Occipital lobe (tissue), 2 donors: Measurements from ENCODE around the gene ZGLP1. TPM values are rescaled to one million over a fixed set of nuclear protein-coding genes. Genes with fewer than 3 reads are reported as not detected.
A peak's percentile ranks its signal among the peaks of the same experiment; 100 is the strongest.
"Not testable (repeated sequence)": the region's sequence is repeated elsewhere in the genome, so short reads cannot be mapped to it uniquely, and the experiment has no call there.

Source experiments
- DNase-seq: peaks from one replicate; lab custom pipeline; 2025; lab: John Stamatoyannopoulos, UW
- total RNA-seq: library from RNA; depleted of rRNA; stranded (reverse); fragments of >200 nt; gene quantifications from one replicate; pipeline ENCODE4 v1.2.3, GENCODE V29; 2014

Gene ZGLP1
- 1.6 TPM for total RNA-seq

DNA sequence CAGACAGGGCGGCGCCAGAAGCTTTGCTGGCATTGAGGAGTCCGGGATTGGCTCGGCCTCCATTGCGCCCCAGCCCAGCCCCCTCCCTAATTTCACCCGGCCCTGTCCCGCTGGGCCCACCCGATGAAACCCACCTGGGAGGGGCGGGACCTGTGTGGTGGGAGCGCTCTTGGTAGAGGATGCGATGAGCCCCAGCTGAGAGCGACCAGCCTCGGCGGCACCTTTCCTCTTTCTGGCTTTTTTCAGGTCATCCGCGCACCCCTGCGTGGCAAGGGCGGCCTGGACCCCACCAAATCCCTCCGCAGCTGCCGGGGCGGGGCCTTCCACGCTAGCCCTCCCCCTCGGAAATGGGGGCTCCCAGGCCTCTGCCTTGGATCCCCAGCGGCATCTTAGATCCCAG is at the start of gene ZGLP1:
ZGLP1 (minus strand) TSS at position 393 of the 400 bp plus-strand sequence.
- DNase-seq, result no peak

DNA sequence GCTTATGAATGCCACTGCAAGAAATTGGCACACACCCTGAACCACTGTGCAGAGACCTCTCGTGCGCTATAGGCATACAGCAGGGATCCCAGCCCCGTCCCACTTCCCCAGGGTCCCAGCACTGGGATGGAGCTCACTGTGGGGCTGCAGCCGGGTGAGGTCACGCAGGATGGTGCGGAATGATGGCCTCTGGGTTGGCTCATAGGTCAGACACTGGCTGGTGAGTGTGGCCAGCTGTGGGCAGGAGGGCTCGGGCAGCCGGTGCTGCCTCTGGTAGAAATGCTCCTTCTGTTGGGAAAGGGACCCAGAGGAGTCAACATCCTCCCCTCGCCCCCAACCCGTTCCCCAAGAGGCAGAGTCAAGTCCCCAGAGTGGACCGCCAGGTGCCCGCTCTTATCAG is 46.8 kb upstream of the ZGLP1 start:
- no peak for DNase-seq

DNA sequence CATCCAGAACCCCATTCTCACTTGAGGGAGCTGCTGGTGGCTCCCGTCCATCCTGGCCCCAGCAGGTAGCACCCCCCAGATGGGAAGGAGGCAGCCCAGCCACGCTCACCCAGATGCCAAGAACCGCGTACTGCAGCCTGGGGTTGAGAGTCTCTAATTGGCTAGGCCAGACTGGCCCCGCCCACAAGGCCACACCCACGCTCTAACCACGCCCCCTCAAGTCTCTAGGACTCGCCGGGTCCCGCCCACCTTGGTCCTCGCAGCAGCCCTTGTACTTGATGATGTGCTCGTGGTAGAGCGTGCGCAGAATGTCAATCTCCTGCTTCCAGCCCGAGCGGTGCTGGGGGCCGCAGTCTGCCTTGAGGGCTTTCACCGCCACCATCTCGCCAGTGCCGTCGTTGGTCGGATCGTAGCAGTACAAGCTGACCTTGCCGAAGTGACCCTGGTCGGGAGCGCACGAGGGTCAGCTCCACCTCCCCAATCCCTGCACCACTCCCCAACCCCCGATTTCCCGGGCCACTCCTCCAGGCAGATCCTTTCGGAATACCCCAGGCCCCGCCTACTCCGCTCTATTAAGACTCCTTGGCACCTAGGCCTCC is 44.3 kb upstream of the ZGLP1 start:
- DNase-seq, result no peak

DNA sequence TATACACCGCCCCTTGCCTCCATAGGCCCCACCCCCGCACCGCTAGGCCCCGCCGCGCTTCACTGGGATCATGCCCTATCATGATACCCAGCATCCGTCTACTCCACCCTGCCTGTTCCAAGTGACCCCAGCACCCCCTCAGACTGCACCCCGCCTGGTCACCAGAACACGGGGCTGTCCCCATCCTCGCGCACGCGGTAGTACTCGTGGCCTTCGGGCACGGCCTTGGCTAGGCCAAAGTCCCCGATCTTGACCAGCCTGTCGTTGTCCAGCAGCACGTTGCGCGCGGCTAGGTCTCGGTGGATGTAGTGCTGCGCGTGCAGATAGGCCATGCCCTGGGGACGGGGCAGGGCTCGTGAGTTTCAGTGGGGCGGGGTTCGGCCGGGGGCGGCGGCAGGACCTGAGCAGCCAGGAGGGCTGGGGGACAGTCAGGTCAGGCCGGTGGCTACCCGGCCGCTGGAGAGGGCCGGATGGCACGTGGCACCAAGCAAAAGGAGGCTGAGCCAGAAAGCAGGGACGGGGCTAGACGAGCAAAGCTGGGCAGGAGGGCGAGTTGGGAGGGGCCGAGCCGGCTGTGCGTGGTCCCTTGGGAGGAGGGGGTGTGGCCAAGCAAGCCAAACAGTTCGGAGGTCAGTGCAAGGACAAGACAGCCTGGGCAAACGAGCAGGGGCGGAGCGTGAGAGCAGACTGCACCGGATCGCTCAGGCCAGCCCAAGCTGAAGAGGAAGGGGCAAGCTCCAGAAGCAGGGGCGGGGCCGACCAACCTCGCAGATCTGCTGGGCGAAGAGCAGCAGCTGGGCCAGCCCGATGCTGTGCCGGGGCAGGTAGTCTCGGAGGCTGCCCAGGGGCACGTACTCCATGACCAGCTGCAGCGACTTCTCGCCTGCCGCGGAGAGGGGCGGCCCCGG is 43.4 kb upstream of the ZGLP1 start:
- DNase-seq, result no peak

DNA sequence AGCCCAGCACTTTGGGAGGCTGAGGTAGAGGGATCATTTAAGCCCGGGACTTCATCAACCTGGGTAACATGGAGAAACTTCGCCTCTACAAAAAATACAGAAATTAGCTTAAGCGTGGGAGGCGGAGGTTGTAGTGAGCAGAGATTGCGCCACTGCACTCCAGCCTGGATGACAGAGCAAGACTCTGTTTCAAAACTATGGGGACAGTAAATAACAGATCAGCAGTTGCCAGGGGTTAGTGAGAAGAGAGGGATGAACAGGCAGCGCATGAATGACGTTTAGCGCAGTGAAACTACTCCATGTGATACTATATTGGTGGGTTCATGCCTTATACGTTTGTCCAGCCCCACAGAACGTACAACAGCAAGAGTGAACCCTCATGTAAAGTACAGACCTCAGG is 36.9 kb upstream of the ZGLP1 start:
- no peak for DNase-seq

DNA sequence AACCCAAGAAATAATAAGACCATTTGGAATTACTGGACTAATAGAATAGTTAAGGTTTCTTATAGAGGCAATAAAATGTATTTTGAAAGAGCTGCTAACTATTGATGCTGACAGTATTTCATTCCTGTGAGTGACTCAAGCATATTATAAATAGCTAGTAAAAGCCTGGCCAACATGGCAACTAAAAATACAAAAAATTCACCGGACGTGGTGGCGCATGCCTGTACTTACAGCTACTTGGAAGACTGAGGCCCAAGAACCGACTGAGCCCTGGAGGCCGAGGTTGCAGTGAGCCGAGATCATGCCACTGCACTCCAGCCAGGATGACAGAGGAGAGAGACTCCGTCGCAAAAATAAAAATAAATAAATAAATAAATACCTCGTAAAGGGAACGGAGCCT is 35.2 kb upstream of the ZGLP1 start:
- no peak for DNase-seq

DNA sequence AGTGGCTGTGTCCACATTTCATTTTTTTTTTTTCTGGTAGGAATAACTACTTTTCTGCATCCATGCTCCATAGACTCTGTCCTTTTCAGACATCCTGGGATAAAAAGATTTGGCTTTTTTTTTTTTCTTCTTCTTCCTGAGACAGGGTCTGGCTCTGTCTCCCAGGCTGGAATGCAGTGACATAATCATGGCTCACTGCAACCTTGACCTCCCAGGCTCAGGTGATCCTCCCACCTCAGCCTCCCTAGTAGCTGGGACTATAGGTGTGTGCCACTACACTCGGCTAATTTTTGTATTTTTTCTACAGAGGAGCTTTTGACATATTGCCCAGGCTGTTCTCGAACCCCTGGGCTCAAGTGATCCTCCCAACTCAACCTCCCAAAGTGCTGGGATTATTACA is 33.9 kb upstream of the ZGLP1 start:
- no peak for DNase-seq

DNA sequence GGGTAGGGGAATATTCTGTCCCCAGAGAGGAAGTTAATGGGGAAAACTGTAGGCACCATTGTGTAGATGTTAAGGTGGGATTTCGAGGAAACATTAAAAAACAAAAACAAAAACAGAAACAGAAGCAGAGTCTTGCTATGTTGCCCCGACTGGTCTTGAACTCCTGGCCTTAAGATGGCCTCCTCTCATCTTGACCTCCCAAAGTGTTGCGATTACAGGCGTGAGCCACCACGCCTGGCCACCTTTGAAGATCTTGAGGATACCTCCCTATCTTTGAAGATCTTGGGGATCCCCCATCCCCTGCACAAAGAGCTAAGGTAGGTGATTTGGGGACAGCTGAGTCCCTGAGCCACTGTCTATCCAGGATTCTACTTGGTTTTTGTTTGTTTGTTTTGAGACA is 30.4 kb upstream of the ZGLP1 start:
- DNase-seq, result no peak

DNA sequence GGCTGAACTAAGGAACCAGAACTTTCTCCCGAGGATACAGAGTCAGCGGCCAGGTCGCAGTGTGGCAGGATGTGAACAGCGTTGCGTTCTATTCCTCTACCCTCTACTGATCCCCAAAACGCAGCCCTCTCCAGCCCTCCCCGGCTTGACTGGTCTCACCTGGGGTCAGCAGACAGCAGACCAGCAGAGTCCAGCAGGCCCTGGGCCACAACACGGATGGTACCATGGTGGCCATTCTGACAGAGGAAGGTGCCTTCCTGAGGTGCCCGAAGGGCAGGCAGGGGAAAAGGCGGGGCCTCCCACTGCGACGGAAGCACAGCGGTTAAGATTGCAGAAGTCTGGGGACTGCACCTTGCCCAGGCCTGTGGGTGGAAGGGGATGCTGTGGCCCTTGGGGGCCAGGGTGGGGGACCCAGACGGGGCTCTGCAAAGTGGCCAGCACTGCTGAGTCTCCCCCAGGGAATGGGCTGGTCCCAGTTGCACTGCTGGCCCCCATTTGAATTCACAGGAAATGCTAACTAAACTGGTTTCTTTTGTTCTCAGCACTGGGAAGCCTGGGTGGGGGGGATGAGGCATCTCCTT is 29.9 kb upstream of the ZGLP1 start, which contains the start of gene ICAM3:
ICAM3 (minus strand) TSS at position 245 of the 581 bp plus-strand sequence; CDS start at position 235, 10 bp downstream.
- DNase-seq, result no peak

DNA sequence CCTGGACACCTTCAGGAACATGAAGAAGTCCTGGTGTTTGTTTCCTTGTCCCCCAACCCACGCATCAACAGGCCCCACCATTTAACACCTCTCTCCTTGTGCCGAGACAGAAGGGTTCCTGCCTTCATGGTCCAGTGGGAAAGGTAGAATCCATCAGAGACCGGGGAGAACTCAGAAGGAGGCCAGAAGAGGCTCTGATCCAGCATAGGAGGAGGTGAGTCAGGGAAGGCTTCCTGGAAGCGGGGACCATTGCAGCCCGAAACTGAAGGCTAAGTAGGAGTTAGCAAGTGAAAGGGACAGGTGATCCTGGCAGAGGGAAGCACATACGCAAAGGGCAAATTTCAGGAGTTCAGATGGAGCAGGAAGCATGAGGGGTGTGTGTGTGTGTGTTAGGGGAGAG is 29.3 kb upstream of the ZGLP1 start:
- no peak for DNase-seq

DNA sequence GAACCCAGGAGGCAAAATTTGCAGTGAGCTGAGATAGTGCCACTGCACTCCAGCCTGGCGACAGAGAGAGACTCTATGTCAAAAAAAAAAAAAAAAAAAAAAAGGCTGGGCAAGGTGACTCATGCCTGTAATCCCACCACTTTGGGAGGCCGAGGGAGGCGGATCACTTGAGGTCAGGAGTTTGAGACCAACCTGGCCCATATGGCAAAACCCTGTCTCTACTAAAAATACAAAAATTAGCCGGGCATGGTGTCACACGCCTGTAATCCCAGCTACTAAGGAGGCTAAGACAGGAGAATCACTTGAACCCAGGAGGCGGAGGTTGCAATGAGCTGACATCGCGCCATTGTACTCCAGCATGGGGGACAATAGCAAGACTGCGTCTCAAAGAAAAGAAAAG is 27.1 kb upstream of the ZGLP1 start:
- DNase-seq, result not testable (repeated sequence)

DNA sequence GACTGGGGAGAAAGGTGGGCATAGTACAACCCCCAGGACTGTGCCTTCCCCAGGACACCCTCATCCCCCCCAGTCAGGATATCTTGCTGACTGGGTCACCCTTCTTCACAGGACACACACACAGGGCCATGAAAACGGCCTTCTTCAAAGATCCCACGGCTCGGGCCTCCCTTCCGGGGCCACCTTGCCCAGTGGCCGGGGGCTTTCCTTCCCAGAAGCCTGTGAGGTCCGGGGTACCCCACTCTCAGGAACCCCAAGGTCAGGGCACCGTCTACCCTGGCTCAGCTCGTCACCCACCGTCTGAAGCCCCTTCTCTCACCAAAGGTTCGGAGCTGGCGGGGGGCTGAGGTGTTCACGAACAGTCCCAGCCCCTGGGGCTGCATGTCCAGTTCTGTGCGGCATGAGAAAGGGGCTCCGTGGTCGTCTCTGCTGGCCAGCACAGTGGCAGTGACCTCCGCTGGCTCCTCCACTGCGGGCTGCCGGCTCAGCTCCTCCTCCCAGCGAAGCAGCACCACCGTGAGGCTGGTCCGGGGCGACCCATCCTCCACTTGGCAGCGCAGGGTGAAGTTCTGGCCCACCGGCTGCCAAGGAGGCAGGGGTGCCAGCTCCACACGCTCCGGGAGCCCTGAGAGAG is 25.9 kb upstream of the ZGLP1 start:
- DNase-seq, result no peak

DNA sequence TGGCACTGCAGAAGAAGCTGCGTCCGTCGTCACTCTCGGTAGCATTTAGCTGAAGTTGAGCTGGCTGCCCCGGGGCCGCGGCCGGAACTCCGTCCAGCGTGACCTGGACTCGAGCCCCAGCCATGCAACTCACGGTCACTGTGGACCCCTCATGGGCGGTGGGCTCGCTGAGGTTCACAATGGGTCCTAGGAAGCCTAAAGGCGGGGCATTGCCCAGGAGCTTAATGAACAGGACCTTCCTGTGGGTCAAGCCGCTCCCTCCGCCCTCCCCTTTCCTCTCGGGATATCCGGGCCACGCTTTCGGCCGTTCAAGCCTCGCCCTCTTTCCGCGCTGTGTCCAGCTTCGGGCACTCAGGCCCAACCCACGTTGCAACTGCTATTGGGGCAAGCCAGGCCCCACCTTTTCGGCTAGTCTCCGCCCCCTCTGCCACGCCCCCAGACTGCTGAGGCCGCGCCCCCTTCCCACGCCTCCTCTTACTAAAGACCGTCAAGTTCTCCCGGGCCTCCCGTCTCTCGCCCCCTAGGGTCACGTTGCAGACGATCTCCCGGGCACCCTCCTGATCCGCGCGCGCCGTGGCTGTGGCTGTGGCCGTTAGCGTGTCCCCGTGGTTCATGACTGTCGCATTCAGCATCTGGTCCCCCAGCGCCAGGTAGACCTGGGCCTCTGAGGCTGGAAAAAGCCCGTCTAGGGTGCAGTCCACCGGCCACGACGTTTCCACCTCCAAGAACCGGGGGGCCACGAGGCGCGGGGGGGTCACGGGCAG is 25.2 kb upstream of the ZGLP1 start:
- DNase-seq, result peak; percentile 48

DNA sequence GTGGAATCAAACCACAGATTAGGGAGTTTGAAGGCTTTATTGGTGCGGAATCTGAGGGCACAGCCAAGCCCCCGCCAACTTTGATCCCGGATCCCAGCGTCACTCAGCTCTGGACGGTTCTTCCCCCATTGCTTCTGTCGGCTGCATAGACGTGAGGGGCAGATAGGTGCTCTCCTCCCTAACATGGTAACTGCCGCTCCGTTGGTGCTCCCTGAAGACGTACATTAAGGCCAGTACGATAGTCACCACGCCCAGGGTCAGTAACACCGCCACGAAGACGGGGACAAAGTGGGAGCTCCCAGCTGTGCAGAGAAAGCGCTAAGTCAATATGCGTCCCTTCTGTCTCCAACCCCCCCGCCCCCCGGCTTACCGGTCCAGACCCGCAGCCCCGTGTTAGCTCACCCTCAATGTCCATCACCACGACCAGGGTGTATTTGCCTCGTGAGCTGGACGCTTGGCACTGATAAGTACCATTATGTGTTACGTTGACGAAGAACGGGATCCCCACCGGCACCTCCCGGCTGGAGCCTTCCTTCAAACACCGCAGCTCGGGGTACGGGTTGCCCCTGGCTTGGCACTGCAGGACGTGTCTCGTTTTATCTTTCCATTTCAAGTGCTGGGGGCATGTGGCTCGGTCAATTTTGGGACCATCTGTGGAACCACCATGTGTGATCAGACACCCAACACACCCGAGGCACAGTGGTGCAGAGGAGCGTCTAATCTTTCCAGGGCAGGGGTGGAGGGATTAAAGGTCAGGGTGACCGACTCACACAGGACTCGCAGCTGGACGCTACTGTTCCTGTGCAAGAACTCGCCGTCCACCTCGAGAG is 24.4 kb upstream of the ZGLP1 start:
- no peak for DNase-seq

DNA sequence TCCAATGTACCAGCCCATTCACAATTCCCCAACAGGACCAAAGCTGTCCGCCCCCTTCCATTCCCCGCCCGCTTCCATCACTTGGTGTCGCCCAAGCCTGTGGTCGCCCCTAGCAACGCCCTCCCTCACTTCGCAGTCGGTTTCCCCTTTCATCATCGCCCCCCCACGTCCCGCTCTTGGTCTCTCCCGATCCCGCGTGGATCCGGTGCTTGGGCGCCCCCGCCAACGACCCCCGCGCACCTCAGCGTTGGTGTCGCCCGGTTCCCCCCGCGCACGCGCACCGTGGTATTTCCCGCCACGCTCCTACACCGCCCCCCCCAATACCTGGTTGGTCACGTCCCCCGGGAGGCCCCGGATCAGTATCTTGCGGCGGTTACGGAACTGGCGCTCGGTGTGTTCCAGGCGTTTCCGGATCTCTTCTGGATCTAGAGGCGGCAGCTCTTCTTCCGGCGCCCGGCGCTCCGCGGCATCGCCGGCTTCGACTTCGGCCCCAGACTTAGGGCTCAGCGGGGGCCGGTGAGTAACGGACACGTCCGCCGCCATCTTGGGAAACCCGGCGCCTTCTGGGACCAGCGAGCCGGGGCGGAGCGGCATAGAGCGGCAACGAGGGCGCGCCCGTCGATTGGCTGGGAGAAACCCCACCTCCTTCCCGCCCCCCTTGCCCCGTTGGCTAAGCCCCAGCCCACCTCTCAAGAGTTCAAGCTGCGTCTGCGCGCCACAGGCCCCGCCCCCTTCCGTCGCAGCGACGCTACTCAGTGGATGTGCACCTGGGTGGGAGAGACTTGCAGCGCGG is 23.5 kb upstream of the ZGLP1 start, which contains the start of gene RAVER1:
RAVER1 (minus strand) TSS at position 565 of the 793 bp plus-strand sequence; CDS start at position 543, 22 bp downstream.
- DNase-seq, result peak; percentile 94

DNA sequence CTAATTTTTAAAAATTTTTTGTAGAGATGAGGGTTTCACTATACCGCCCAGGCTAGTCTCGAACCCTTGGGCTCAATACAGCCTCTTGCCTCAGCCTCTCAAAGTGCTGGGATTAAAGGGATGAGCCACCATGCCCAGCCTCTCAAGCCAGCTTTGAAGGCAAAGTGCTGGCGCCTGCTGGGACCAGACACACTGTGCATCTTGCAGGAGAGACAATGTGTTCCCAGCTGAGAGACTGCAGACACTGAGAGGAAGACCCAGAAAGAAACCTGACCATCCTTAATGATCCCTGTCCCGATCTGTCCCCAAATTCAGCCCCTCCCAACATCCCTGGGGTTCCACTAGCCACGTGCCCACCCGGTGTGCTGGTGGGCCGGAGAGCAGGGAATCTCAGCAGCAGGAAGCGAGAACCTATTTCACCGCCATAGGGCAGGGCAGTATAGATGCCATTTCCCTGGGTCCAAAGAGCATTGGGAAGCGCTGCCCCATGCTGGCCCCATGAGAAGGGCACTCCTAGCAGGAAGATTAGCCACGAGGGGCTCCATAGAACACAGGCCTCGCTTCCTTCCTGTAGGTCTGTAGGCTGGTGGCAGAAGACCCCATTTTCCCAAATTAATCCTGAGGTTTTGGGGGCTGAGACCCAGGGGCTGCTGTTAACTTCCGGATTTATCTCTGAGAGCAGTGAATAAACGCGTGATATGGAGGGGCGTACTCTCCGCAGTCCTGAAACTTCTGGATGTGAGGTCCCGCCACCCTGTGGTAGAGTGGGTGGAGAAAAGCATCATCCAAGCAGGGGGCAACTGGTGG is 22.7 kb upstream of the ZGLP1 start:
- DNase-seq, result no peak

DNA sequence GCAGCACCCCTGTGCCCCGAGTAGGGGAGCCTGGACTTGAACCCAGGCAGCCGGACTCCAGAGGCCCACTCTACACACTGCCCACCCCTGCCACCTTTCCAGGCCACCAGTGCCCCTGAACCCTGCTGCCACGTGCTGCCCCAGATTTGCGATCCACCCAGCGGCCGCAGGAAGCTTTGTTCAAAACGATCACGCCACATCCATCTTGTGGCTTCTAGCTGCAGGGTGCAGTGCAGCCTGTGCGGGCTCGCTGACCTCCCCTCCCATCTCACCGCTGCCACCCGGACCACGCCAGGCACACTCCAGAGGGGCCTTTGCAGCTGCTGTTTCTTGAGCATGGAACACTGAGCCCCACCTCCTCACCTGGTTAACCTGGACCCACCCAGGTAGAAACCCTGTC is 19.9 kb upstream of the ZGLP1 start:
- DNase-seq, result no peak
